ENCODE data around the gene GALNTL6.

GRCh38 chr4:172770787-172771186 lies 957.6 kb downstream of the GALNTL6 start:
- no peak for TF ChIP-seq REST (IDR thresholded peaks at IDR 0.05; ENCODE audit: borderline replicate concordance)
- TF ChIP-seq MXI1 (conservative IDR thresholded peaks at IDR 0.05; ENCODE audit: poor library complexity, severe bottlenecking), result no peak
- TF ChIP-seq CTCF (IDR thresholded peaks at IDR 0.05; ENCODE audit: poor library complexity, severe bottlenecking), result no peak
- TF ChIP-seq EZH2 (IDR thresholded peaks at IDR 0.05; ENCODE audit: borderline replicate concordance, insufficient read depth, low read length, poor library complexity, severe bottlenecking), result no peak
